HepG2 (cell line): Measurements from ENCODE around the gene NHP2. TPM values are rescaled to one million over a fixed set of nuclear protein-coding genes. Genes with fewer than 3 reads are reported as not detected.

Source experiments
- ATAC-seq: fragments of 200-7000 bp; cut with Tn5 transposase; 3 replicates; pipeline ENCODE4 v1.9.1; 2020; ENCODE audit warnings: mild to moderate bottlenecking, moderate library complexity
- Bru-seq: library from RNA; stranded (reverse); fragments of 400-500 nt; gene quantifications from one replicate; lab custom pipeline; 2021; lab: Mats Ljungman, UMichigan
- BruChase-seq, 2 experiments: library from RNA; stranded (reverse); fragments of 400-500 nt; gene quantifications; one replicate each; lab custom pipeline; 2021; lab: Mats Ljungman, UMichigan
- BruUV-seq: library from RNA; stranded (reverse); fragments of 400-500 nt; replicated peaks from 2 replicates; lab custom pipeline; 2021; lab: Mats Ljungman, UMichigan
- CTCF ChIA-PET: fragments of 300-600 bp; formaldehyde crosslinking; extraction: SDS; loops from one replicate; lab custom pipeline; 2021; ENCODE audit warnings: low total read pairs, inconsistent platforms, low intra/inter-chr PET ratio; lab: Yijun Ruan, JAX
- POLR2A ChIA-PET: fragments of 350-600 bp; sonication (Branson Sonifier 250); formaldehyde crosslinking; loops from one replicate; lab custom pipeline; 2020; ENCODE audit warnings: antibody characterized with exemption, inconsistent platforms; lab: Yijun Ruan, JAX
- DNase-seq: peaks from one replicate; pipeline ENCODE4 v3.0.0-alpha.2; 2015; ENCODE audit warnings: low spot score
- FAIRE-seq: peaks from 3 replicates; lab custom pipeline; 2011; peaks lifted over from hg19 to GRCh38; lab: Jason Lieb, UNC
- H2AFZ ChIP-seq: one replicate; pipeline ENCODE4 v1.6.1; 2011; ENCODE audit warnings: low read length, inconsistent platforms
- H3K27ac ChIP-seq: fragments of 300-600 bp; 3 replicates; pipeline ENCODE4 v1.8.0; 2011; ENCODE audit warnings: mixed run types, mild to moderate bottlenecking, mixed read lengths, low read length, inconsistent platforms; ENCODE audit not compliant: insufficient read depth; ENCODE audit errors: extremely low read length
- H3K27me3 ChIP-seq, 2 experiments: fragments of 200-600 bp in 1 of 2; 2 replicates in 1 of 2; 3 replicates in 1 of 2; pipeline versions ENCODE4 v1.6.0 to v1.8.0; 2011; ENCODE audit warnings: low read length in 2 of 2, mild to moderate bottlenecking in 2 of 2, moderate library complexity in 2 of 2, inconsistent platforms in 1 of 2; ENCODE audit not compliant: insufficient read depth in 2 of 2, control insufficient read depth in 1 of 2
- H3K36me3 ChIP-seq, 2 experiments: fragments of 200-600 bp in 1 of 2; replicated peaks in 1 of 2; 2 replicates in 1 of 2; 3 replicates in 1 of 2; pipeline versions ENCODE4 v1.5.1 to v1.8.0; 2011; ENCODE audit warnings: low read length in 2 of 2, inconsistent platforms in 1 of 2; ENCODE audit not compliant: insufficient read depth in 2 of 2, control insufficient read depth in 1 of 2
- H3K4me1 ChIP-seq: 2 replicates; pipeline ENCODE4 v1.5.1; 2012; ENCODE audit warnings: low read length, inconsistent platforms; ENCODE audit not compliant: insufficient read depth
- H3K4me2 ChIP-seq: 2 replicates; pipeline ENCODE4 v1.6.0; 2011; ENCODE audit warnings: low read depth, low read length, inconsistent platforms
- H3K4me3 ChIP-seq, 3 experiments: fragments of 200-600 bp in 1 of 3; sonication (generic), shearing (Covaris generic) in 1 of 3; replicated peaks in 1 of 3; 2 replicates each; pipeline ENCODE4 v1.5.1; 2011 to 2016; ENCODE audit warnings: low read length in 3 of 3, inconsistent platforms in 2 of 3, low read depth in 2 of 3, mild to moderate bottlenecking in 2 of 3, control low read depth in 1 of 3, mixed read lengths in 1 of 3; ENCODE audit not compliant: insufficient read depth in 1 of 3
- H3K79me2 ChIP-seq: one replicate; pipeline ENCODE4 v1.6.1; 2011; ENCODE audit warnings: low read length, inconsistent platforms; ENCODE audit not compliant: insufficient read depth
- H3K9ac ChIP-seq: 2 replicates; pipeline ENCODE4 v1.6.0; 2011; ENCODE audit warnings: mild to moderate bottlenecking, low read depth, low read length, inconsistent platforms; ENCODE audit not compliant: insufficient read depth
- H3K9me3 ChIP-seq: 2 replicates; pipeline ENCODE4 v1.5.1; 2012; ENCODE audit warnings: mild to moderate bottlenecking, low read length
- H4K20me1 ChIP-seq: 2 replicates; pipeline ENCODE4 v1.6.0; 2011; ENCODE audit warnings: inconsistent platforms, mild to moderate bottlenecking, low read length, moderate library complexity; ENCODE audit not compliant: insufficient read depth
- NRL ChIP-seq: sonication (generic); formaldehyde crosslinking; IDR thresholded peaks from 2 replicates; pipeline ENCODE4 v1.5.0; 2020; ENCODE audit warnings: missing genetic modification reagents, mild to moderate bottlenecking, moderate library complexity, borderline replicate concordance
- POGZ ChIP-seq: sonication (generic); formaldehyde crosslinking; IDR thresholded peaks from 2 replicates; pipeline ENCODE4 v1.4.0; 2020; ENCODE audit warnings: mild to moderate bottlenecking, missing genetic modification reagents
- ZMYM4 ChIP-seq: sonication (generic); formaldehyde crosslinking; IDR thresholded peaks from 2 replicates; pipeline ENCODE4 v1.8.1; 2023; ENCODE audit warnings: mild to moderate bottlenecking, missing genetic modification reagents
- ZNF788 ChIP-seq: sonication (generic); formaldehyde crosslinking; IDR thresholded peaks from 2 replicates; pipeline ENCODE4 v1.5.0; 2020; ENCODE audit warnings: mild to moderate bottlenecking, missing genetic modification reagents, borderline replicate concordance
- ZNF83 ChIP-seq: sonication (generic); formaldehyde crosslinking; IDR thresholded peaks from 2 replicates; pipeline ENCODE4 v1.4.0; 2020; ENCODE audit warnings: missing genetic modification reagents, mild to moderate bottlenecking, borderline replicate concordance
- WGBS: methylation state at CpG from one replicate; pipeline ENCODE4 v1.1.6; 2017; ENCODE audit warnings: low lambda C conversion rate; 5-methylcytosine and 5-hydroxymethylcytosine counted together
- in situ Hi-C: cut with HindIII; loops from 2 replicates; pipeline ENCODE4 v1.10.0; 2017; ENCODE audit warnings: low pct_unique_long_range_greater_than_20kb; ENCODE audit not compliant: extremely low pct_ligation_motif_present
- intact Hi-C: fragments of 100-400 bp; cut with micrococcal nuclease; formaldehyde crosslinking; loops from one replicate; pipeline ENCODE4 v1.10.0; 2022; ENCODE audit not compliant: unreplicated experiment
- long read RNA-seq, 2 experiments: library from RNA in 1 of 2; library from polyadenylated mRNA in 1 of 2; stranded (forward) in 1 of 2; unstranded in 1 of 2; transcript quantifications; one replicate each; pipeline ENCODE4 v2.0.0, GENCODE V29; 2019 to 2022
- polyA minus RNA-seq, 3 experiments: library from RNA; depleted of rRNA, polyadenylated mRNA; stranded (reverse); fragments of >200 nt; gene quantifications; 2 replicates each; pipeline ENCODE4 v1.2.3, GENCODE V29; 2011; ENCODE audit warnings: low replicate concordance in 1 of 3
- polyA plus RNA-seq, 8 experiments: library from polyadenylated mRNA; depleted of rRNA in 3 of 8; stranded (reverse) in 7 of 8; unstranded in 1 of 8; fragments of >200 nt; fragmentation: Illumina TruSeq in 4 of 8; extraction: Trizol in 4 of 8; gene quantifications; 2 replicates each; pipeline versions ENCODE4 v1.2.1 to v1.2.3, GENCODE V29; 2011 to 2016; ENCODE audit warnings: low read depth in 4 of 8, missing spikeins in 1 of 8, mixed read lengths in 1 of 8; ENCODE audit not compliant: insufficient read depth in 1 of 8
- total RNA-seq, 5 experiments: library from RNA; depleted of rRNA; stranded (reverse); fragments of >200 nt; fragmentation: Illumina TruSeq; extraction: Trizol; gene quantifications; 2 replicates each; pipeline ENCODE4 v1.2.3, GENCODE V29; 2016; ENCODE audit warnings: low read depth in 1 of 5
- TF ChIP-seq, protein P1 (sequence below): sonication (generic); formaldehyde crosslinking; IDR thresholded peaks from 2 replicates; pipeline ENCODE4 v1.5.0; 2020; ENCODE audit warnings: mild to moderate bottlenecking, missing genetic modification reagents, borderline replicate concordance
- TF ChIP-seq, protein P2 (sequence below): sonication (generic); formaldehyde crosslinking; conservative IDR thresholded peaks from 2 replicates; pipeline ENCODE4 v1.4.0; 2020; ENCODE audit warnings: mild to moderate bottlenecking, missing genetic modification reagents, moderate library complexity

NHP2 gene
- total RNA-seq (2016; rRNA removed; fragmentation: Illumina TruSeq; extraction: Trizol) (96.1 and 113 TPM in 2 replicates), polyA plus RNA-seq (2011; rRNA removed) (56.2 and 60.8 TPM in 2 replicates), polyA minus RNA-seq (2011; rRNA and poly(A)+ RNA removed; ENCODE audit: low replicate concordance) (38.1 and 80.1 TPM in 2 replicates), Bru-seq, nascent RNA (percentile 81 among the genes with signal in this experiment), BruChase-seq, experiment 1, labeled RNA remaining after a 6-hour chase (percentile 86 among the genes with signal in this experiment), BruChase-seq, experiment 2, labeled RNA remaining after a 2-hour chase (percentile 74 among the genes with signal in this experiment)
- 68.1 and 88.8 TPM in 2 replicates for total RNA-seq (2016; cell fraction: cytosol; rRNA removed; fragmentation: Illumina TruSeq; extraction: Trizol; ENCODE audit: low read depth)
- total RNA-seq (2016; cell fraction: insoluble cytoplasmic fraction; rRNA removed; fragmentation: Illumina TruSeq; extraction: Trizol) = 97.1 and 114 TPM in 2 replicates
- total RNA-seq (2016; cell fraction: membrane; rRNA removed; fragmentation: Illumina TruSeq; extraction: Trizol) = 84.9 and 113 TPM in 2 replicates
- 34.2 and 43.0 TPM in 2 replicates for total RNA-seq (2016; cell fraction: nucleus; rRNA removed; fragmentation: Illumina TruSeq; extraction: Trizol)
- 78.2 and 86.1 TPM in 2 replicates for polyA plus RNA-seq (2011; cell fraction: cytosol; rRNA removed)
- 29.3 and 29.5 TPM in 2 replicates for polyA plus RNA-seq (2011; cell fraction: nucleus; rRNA removed)
- 75.3 and 78.7 TPM in 2 replicates for polyA plus RNA-seq (2012)
- polyA plus RNA-seq (2016; cell fraction: cytosol; fragmentation: Illumina TruSeq; extraction: Trizol; ENCODE audit: low read depth) = 93.8 and 147 TPM in 2 replicates
- polyA plus RNA-seq (2016; cell fraction: insoluble cytoplasmic fraction; fragmentation: Illumina TruSeq; extraction: Trizol; ENCODE audit: low read depth) = 159 and 169 TPM in 2 replicates
- 102 and 133 TPM in 2 replicates for polyA plus RNA-seq (2016; cell fraction: membrane; fragmentation: Illumina TruSeq; extraction: Trizol; ENCODE audit: low read depth)
- polyA plus RNA-seq (2016; cell fraction: nucleus; fragmentation: Illumina TruSeq; extraction: Trizol; ENCODE audit: insufficient read depth, low read depth) = 79.3 and 81.0 TPM in 2 replicates
- 25.2 and 34.9 TPM in 2 replicates for polyA minus RNA-seq (2011; cell fraction: cytosol; rRNA and poly(A)+ RNA removed)
- 28.8 and 31.7 TPM in 2 replicates for polyA minus RNA-seq (2011; cell fraction: nucleus; rRNA and poly(A)+ RNA removed)
- long read RNA-seq, experiment 1, transcript NHP2-202 (3 exons, 599 nt) = minor isoform, 5 of 238 reads
- long read RNA-seq, experiment 1, transcript NHP2-201 (4 exons, 865 nt) = major isoform, 230 of 238 reads
- long read RNA-seq, experiment 1, partial matches to known transcripts = 3 of 238 reads
- long read RNA-seq, experiment 1, other reads (novel, unspliced or antisense) = 0 of 238 reads
- long read RNA-seq, experiment 2, transcript NHP2-202 (3 exons, 599 nt) = minor isoform, 15 of 215 reads
- long read RNA-seq, experiment 2, transcript NHP2-201 (4 exons, 865 nt) = major isoform, 190 of 215 reads
- long read RNA-seq, experiment 2, partial matches to known transcripts = 3 of 215 reads
- long read RNA-seq, experiment 2, other reads (novel, unspliced or antisense) = 7 of 215 reads

- DNase-seq (peak; percentile 95), FAIRE-seq (peak; percentile 92), ATAC-seq (peak; percentile 96)
- intact Hi-C loops (no loop called here), in situ Hi-C loops (no loop called here)
- Histone ChIP-seq H3K9ac (peak within 1 kb of the TSS; percentile 86), H4K20me1 (0 out of 2 replicates have a peak, but pooled peaks cover 3% of the 10 kb centered on the region), H3K36me3 (peaks cover 11 to 23% of the 10 kb centered on the region in 2 experiments; a peak in 4 of 5 replicates), H3K79me2 (peaks cover 10% of the 10 kb centered on the region), H2AFZ (no peak within 1 kb of the TSS), H3K9me3 (no peaks in the 10 kb centered on the region), H3K4me2 (peak within 1 kb of the TSS; percentile 75), H3K4me3 (peak within 1 kb of the TSS; percentile 88 to 91 (median 89)), H3K27ac (peak within 1 kb of the TSS; percentile 52), H3K27me3 (no peaks in the 10 kb centered on the region; a peak in 1 of 5 replicates), H3K4me1 (peaks cover 34% of the 10 kb centered on the region)
- ChIA-PET CTCF (no interaction called here), POLR2A (interaction anchor here (0.6 to 2.0 kb wide), 9 partner anchors 8 to 1066 kb away, joined by 3 to 14 read pairs (median 3); partner anchors contain the start of genes HNRNPAB and RMND5B)
- no TSS peak for BruUV-seq
- WGBS = 2% methylated on average over 36 of the region's 68 CpGs
- TF ChIP-seq NRL (CRISPR knock-in tag) (peak; percentile 47; the same call in 1 of the 2 replicates), ZMYM4 (peak; percentile 89), POGZ (CRISPR knock-in tag) (peak; percentile 86), ZNF83 (CRISPR knock-in tag) (0 out of 2 replicates have a peak, but pooled peaks have one; percentile 76), ZNF788 (CRISPR knock-in tag) (peak; percentile 63; the same call in 1 of the 2 replicates)
- TF ChIP-seq, protein P1, sequence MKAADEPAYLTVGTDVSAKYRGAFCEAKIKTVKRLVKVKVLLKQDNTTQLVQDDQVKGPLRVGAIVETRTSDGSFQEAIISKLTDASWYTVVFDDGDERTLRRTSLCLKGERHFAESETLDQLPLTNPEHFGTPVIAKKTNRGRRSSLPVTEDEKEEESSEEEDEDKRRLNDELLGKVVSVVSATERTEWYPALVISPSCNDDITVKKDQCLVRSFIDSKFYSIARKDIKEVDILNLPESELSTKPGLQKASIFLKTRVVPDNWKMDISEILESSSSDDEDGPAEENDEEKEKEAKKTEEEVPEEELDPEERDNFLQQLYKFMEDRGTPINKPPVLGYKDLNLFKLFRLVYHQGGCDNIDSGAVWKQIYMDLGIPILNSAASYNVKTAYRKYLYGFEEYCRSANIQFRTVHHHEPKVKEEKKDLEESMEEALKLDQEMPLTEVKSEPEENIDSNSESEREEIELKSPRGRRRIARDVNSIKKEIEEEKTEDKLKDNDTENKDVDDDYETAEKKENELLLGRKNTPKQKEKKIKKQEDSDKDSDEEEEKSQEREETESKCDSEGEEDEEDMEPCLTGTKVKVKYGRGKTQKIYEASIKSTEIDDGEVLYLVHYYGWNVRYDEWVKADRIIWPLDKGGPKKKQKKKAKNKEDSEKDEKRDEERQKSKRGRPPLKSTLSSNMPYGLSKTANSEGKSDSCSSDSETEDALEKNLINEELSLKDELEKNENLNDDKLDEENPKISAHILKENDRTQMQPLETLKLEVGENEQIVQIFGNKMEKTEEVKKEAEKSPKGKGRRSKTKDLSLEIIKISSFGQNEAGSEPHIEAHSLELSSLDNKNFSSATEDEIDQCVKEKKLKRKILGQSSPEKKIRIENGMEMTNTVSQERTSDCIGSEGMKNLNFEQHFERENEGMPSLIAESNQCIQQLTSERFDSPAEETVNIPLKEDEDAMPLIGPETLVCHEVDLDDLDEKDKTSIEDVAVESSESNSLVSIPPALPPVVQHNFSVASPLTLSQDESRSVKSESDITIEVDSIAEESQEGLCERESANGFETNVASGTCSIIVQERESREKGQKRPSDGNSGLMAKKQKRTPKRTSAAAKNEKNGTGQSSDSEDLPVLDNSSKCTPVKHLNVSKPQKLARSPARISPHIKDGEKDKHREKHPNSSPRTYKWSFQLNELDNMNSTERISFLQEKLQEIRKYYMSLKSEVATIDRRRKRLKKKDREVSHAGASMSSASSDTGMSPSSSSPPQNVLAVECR = peak; percentile 94
- TF ChIP-seq, protein P2, sequence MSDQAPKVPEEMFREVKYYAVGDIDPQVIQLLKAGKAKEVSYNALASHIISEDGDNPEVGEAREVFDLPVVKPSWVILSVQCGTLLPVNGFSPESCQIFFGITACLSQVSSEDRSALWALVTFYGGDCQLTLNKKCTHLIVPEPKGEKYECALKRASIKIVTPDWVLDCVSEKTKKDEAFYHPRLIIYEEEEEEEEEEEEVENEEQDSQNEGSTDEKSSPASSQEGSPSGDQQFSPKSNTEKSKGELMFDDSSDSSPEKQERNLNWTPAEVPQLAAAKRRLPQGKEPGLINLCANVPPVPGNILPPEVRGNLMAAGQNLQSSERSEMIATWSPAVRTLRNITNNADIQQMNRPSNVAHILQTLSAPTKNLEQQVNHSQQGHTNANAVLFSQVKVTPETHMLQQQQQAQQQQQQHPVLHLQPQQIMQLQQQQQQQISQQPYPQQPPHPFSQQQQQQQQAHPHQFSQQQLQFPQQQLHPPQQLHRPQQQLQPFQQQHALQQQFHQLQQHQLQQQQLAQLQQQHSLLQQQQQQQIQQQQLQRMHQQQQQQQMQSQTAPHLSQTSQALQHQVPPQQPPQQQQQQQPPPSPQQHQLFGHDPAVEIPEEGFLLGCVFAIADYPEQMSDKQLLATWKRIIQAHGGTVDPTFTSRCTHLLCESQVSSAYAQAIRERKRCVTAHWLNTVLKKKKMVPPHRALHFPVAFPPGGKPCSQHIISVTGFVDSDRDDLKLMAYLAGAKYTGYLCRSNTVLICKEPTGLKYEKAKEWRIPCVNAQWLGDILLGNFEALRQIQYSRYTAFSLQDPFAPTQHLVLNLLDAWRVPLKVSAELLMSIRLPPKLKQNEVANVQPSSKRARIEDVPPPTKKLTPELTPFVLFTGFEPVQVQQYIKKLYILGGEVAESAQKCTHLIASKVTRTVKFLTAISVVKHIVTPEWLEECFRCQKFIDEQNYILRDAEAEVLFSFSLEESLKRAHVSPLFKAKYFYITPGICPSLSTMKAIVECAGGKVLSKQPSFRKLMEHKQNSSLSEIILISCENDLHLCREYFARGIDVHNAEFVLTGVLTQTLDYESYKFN (CRISPR knock-in tag) = no peak; the same call in 1 of the 2 replicates
These were observed at the start of gene NHP2 for GRCh38 chr5:178153530-178154340. Gene NHP2 (minus strand): TSS chr5:178153885. CDS start chr5:178153817, 68 bp downstream.
